A549 (cell line): ENCODE measurements around the gene PPP4R3B. TPM values are rescaled to one million over a fixed set of nuclear protein-coding genes. Genes with fewer than 3 reads are reported as not detected.

Experiments used
- ATAC-seq, 2 experiments: fragments of 200-7000 bp in 1 of 2; fragments of >200 bp in 1 of 2; cut with Nextera tagmentation in 1 of 2; cut with Tn5 transposase in 1 of 2; 3 replicates each; pipeline versions ENCODE4 v1.8.0 to v1.9.1; 2018 to 2020; ENCODE audit warnings: mild to moderate bottlenecking in 1 of 2, moderate library complexity in 1 of 2
- CTCF ChIA-PET: fragments of 300-600 bp; sonication (Branson Sonifier 250); formaldehyde crosslinking; extraction: SDS; loops from one replicate; lab custom pipeline; 2021; ENCODE audit warnings: antibody characterized with exemption, inconsistent platforms; lab: Yijun Ruan, JAX
- POLR2A ChIA-PET: fragments of 350-600 bp; formaldehyde crosslinking; extraction: SDS; loops from one replicate; lab custom pipeline; 2021; ENCODE audit warnings: antibody characterized with exemption, inconsistent platforms; lab: Yijun Ruan, JAX
- DNase-seq, 2 experiments: peaks; one replicate each; pipeline versions ENCODE4 v3.0.0 to v3.0.0-alpha.2; 2011 to 2016; ENCODE audit warnings: low read depth in 1 of 2, low spot score in 1 of 2
- FAIRE-seq: peaks from 2 replicates; lab custom pipeline; 2011; peaks lifted over from hg19 to GRCh38; lab: Jason Lieb, UNC
- H3K27ac ChIP-seq, 2 experiments: fragments of >200 bp; sonication (Bioruptor Twin); formaldehyde crosslinking; 3 replicates each; pipeline ENCODE4 v1.5.1; 2016 to 2017
- H3K4me1 ChIP-seq: fragments of >200 bp; sonication (Bioruptor Twin); formaldehyde crosslinking; 3 replicates; pipeline ENCODE4 v1.6.1; 2016
- H3K4me2 ChIP-seq: fragments of >200 bp; sonication (Bioruptor Twin); formaldehyde crosslinking; 3 replicates; pipeline ENCODE4 v1.6.1; 2016
- H3K4me3 ChIP-seq: fragments of >200 bp; sonication (Bioruptor Twin); formaldehyde crosslinking; 3 replicates; pipeline ENCODE4 v1.5.1; 2016
- H3K9me3 ChIP-seq: fragments of >200 bp; sonication (Bioruptor Twin); formaldehyde crosslinking; 3 replicates; pipeline ENCODE4 v1.6.1; 2016
- CBX8 ChIP-seq: fragments of 200-600 bp; sonication (generic); IDR thresholded peaks from 2 replicates; pipeline ENCODE4 v1.6.1; 2016
- CEBPB ChIP-seq, 2 experiments: fragments of >200 bp in 1 of 2; sonication (Bioruptor Twin) in 1 of 2; formaldehyde crosslinking in 1 of 2; IDR thresholded peaks; 2 replicates each; pipeline ENCODE4 v1.6.1; 2012 to 2016
- CHD2 ChIP-seq: fragments of 150-350 bp; IDR thresholded peaks from 2 replicates; pipeline ENCODE4 v1.6.1; 2014; ENCODE audit warnings: low read length; ENCODE audit not compliant: partially characterized antibody
- CHD4 ChIP-seq: fragments of 200-600 bp; sonication (generic); IDR thresholded peaks from 2 replicates; pipeline ENCODE4 v1.6.1; 2016; ENCODE audit warnings: antibody characterized with exemption, mild to moderate bottlenecking, borderline replicate concordance
- EHMT2 ChIP-seq: fragments of 200-600 bp; sonication (generic); IDR thresholded peaks from 2 replicates; pipeline ENCODE4 v1.6.1; 2016; ENCODE audit warnings: antibody characterized with exemption, low read depth, mild to moderate bottlenecking, moderate library complexity
- ESRRA ChIP-seq: fragments of 150-350 bp; IDR thresholded peaks from 2 replicates; pipeline ENCODE4 v1.6.1; 2014; ENCODE audit warnings: mild to moderate bottlenecking, low read length, borderline replicate concordance
- FOSL2 ChIP-seq, 2 experiments: fragments of 450-650 bp in 1 of 2; fragments of >200 bp in 1 of 2; sonication (Bioruptor Twin) in 1 of 2; formaldehyde crosslinking; IDR thresholded peaks; 2 replicates each; pipeline versions ENCODE4 v1.5.0 to v1.6.1; 2016 to 2020; ENCODE audit warnings: mild to moderate bottlenecking in 1 of 2, moderate library complexity in 1 of 2
- FOXS1 ChIP-seq: fragments of 250-450 bp; sonication (Bioruptor Pico); IDR thresholded peaks from 2 replicates; pipeline ENCODE4 v1.5.0; 2020; ENCODE audit warnings: mild to moderate bottlenecking, moderate library complexity
- GATA3 ChIP-seq: IDR thresholded peaks from 2 replicates; pipeline ENCODE4 v1.6.1; 2012; ENCODE audit warnings: borderline replicate concordance
- HEYL ChIP-seq: fragments of 250-450 bp; sonication (Bioruptor Pico); IDR thresholded peaks from 2 replicates; pipeline ENCODE4 v1.8.0; 2021; ENCODE audit warnings: mild to moderate bottlenecking, moderate library complexity
- HOXA7 ChIP-seq: fragments of 250-450 bp; sonication (Bioruptor Pico); IDR thresholded peaks from 2 replicates; pipeline ENCODE4 v1.5.0; 2020; ENCODE audit warnings: mild to moderate bottlenecking, moderate library complexity
- MAFK ChIP-seq: fragments of 450-650 bp; IDR thresholded peaks from 2 replicates; pipeline ENCODE4 v1.6.1; 2014; ENCODE audit not compliant: partially characterized antibody
- MAX ChIP-seq: IDR thresholded peaks from 2 replicates; pipeline ENCODE4 v1.6.1; 2012
- MAZ ChIP-seq: fragments of 150-350 bp; IDR thresholded peaks from 2 replicates; pipeline ENCODE4 v1.6.1; 2014; ENCODE audit warnings: antibody characterized with exemption, low read depth, low read length, borderline replicate concordance
- NR3C1 ChIP-seq: fragments of >200 bp; sonication (Bioruptor Twin); formaldehyde crosslinking; IDR thresholded peaks from 3 replicates; pipeline ENCODE4 v1.6.1; 2017
- PHF8 ChIP-seq: fragments of 200-600 bp; sonication (generic); IDR thresholded peaks from 2 replicates; pipeline ENCODE4 v1.6.1; 2016; ENCODE audit warnings: low read depth, mild to moderate bottlenecking, antibody characterized with exemption, moderate library complexity, borderline replicate concordance
- POLR2A ChIP-seq: IDR thresholded peaks from 2 replicates; pipeline ENCODE4 v1.6.1; 2012; ENCODE audit warnings: mild to moderate bottlenecking, low read length
- RAD21 ChIP-seq, 2 experiments: fragments of >200 bp in 1 of 2; sonication (Bioruptor Twin) in 1 of 2; formaldehyde crosslinking in 1 of 2; IDR thresholded peaks in 1 of 2; conservative IDR thresholded peaks in 1 of 2; 2 replicates in 1 of 2; 3 replicates in 1 of 2; pipeline ENCODE4 v1.6.1; 2012 to 2018; ENCODE audit warnings: inconsistent platforms in 1 of 2
- REST ChIP-seq: fragments of 200-600 bp; sonication (generic); IDR thresholded peaks from 2 replicates; pipeline ENCODE4 v1.6.1; 2016; ENCODE audit warnings: antibody characterized with exemption, mild to moderate bottlenecking, moderate library complexity
- SMC3 ChIP-seq: fragments of >200 bp; sonication (Bioruptor Twin); formaldehyde crosslinking; IDR thresholded peaks from 3 replicates; pipeline ENCODE4 v1.6.1; 2018; ENCODE audit warnings: inconsistent platforms
- TFCP2L1 ChIP-seq: fragments of 250-450 bp; sonication (Bioruptor Pico); IDR thresholded peaks from 2 replicates; pipeline ENCODE4 v1.5.0; 2021; ENCODE audit warnings: mild to moderate bottlenecking
- ZNF302 ChIP-seq: fragments of 250-450 bp; sonication (Bioruptor Pico); IDR thresholded peaks from 2 replicates; pipeline ENCODE4 v1.9.0; 2021; ENCODE audit warnings: inconsistent platforms, mild to moderate bottlenecking, moderate library complexity
- WGBS: methylation state at CpG from one replicate; pipeline ENCODE4 v1.1.6; 2017; ENCODE audit errors: missing lambda C conversion rate; 5-methylcytosine and 5-hydroxymethylcytosine counted together
- polyA plus RNA-seq, 4 experiments: library from polyadenylated mRNA; depleted of rRNA in 3 of 4; stranded (reverse); fragments of >200 nt; fragmentation: RNase III in 1 of 4; extraction: RNeasy Plus Mini Kit Qiagen cat#74134 plus additional on column Dnase treatment in 1 of 4; gene quantifications; 2 replicates in 3 of 4; 3 replicates in 1 of 4; pipeline ENCODE4 v1.2.3, GENCODE V29; 2011 to 2017
- TF ChIP-seq, protein P1 (sequence below): fragments of >200 bp; sonication (Bioruptor Twin); formaldehyde crosslinking; IDR thresholded peaks from 2 replicates; pipeline ENCODE4 v1.6.1; 2016
- TF ChIP-seq, protein P2 (sequence below): fragments of 450-650 bp; IDR thresholded peaks from 2 replicates; pipeline ENCODE4 v1.6.1; 2014; ENCODE audit warnings: antibody characterized with exemption
- TF ChIP-seq, protein P3 (sequence below): IDR thresholded peaks from 2 replicates; pipeline ENCODE4 v1.6.1; 2012
- TF ChIP-seq, protein P4 (sequence below): fragments of >200 bp; sonication (Bioruptor Twin); formaldehyde crosslinking; IDR thresholded peaks from 3 replicates; pipeline ENCODE4 v1.5.1; 2016

Gene PPP4R3B
- polyA plus RNA-seq, 2 of the 4 experiments (the other 2 are of a cell fraction) = 34.6 to 70.9 TPM

GRCh38 chr2:55627915-55628314 is 10.5 kb upstream of the PPP4R3B start:
- TF ChIP-seq CHD4 (no peak), NR3C1 (no peak), GATA3 (no peak), HOXA7 (CRISPR knock-in tag) (no peak), ESRRA (no peak), MAZ (no peak), MAFK (no peak), PHF8 (no peak), RAD21 (conservative IDR thresholded peaks at IDR 0.05 in 1 of 2, IDR thresholded peaks at IDR 0.05 in 1 of 2) (no peak), FOXS1 (CRISPR knock-in tag) (no peak)
- TF ChIP-seq, protein P1, sequence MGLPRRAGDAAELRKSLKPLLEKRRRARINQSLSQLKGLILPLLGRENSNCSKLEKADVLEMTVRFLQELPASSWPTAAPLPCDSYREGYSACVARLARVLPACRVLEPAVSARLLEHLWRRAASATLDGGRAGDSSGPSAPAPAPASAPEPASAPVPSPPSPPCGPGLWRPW = no peak
- TF ChIP-seq, protein P2, sequence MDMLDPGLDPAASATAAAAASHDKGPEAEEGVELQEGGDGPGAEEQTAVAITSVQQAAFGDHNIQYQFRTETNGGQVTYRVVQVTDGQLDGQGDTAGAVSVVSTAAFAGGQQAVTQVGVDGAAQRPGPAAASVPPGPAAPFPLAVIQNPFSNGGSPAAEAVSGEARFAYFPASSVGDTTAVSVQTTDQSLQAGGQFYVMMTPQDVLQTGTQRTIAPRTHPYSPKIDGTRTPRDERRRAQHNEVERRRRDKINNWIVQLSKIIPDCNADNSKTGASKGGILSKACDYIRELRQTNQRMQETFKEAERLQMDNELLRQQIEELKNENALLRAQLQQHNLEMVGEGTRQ = no peak
- DNase-seq = no peak
- Histone ChIP-seq H3K27ac (no peak overlapping the region), H3K4me3 (no peak overlapping the region), H3K4me2 (no peak overlapping the region), H3K9me3 (no peaks in the 10 kb centered on the region), H3K4me1 (no peaks in the 10 kb centered on the region)
- no peak for ATAC-seq
- 85% methylated on average over 1 of the region's 1 CpG for WGBS
- ChIA-PET CTCF (no interaction called here), POLR2A (no interaction called here)
- no peak for FAIRE-seq

- no peak for ATAC-seq
- Histone ChIP-seq H3K27ac (no peak overlapping the region), H3K4me3 (no peak overlapping the region), H3K4me1 (peaks cover 13% of the 10 kb centered on the region), H3K4me2 (no peak overlapping the region), H3K9me3 (no peaks in the 10 kb centered on the region)
- ChIA-PET POLR2A (no interaction called here), CTCF (interaction anchor here (0.6 kb wide), 1 partner anchor 52 kb away, joined by 3 read pairs; no protein-coding TSS in a partner anchor)
- 86% methylated on average over 7 of the region's 7 CpGs for WGBS
- TF ChIP-seq CEBPB (IDR thresholded peaks at IDR 0.05) (no peak), CBX8 (no peak)
- DNase-seq = no peak
- no peak for FAIRE-seq
Observed at GRCh38 chr2:55621802-55622201, 4.4 kb upstream of the PPP4R3B start.

DNA sequence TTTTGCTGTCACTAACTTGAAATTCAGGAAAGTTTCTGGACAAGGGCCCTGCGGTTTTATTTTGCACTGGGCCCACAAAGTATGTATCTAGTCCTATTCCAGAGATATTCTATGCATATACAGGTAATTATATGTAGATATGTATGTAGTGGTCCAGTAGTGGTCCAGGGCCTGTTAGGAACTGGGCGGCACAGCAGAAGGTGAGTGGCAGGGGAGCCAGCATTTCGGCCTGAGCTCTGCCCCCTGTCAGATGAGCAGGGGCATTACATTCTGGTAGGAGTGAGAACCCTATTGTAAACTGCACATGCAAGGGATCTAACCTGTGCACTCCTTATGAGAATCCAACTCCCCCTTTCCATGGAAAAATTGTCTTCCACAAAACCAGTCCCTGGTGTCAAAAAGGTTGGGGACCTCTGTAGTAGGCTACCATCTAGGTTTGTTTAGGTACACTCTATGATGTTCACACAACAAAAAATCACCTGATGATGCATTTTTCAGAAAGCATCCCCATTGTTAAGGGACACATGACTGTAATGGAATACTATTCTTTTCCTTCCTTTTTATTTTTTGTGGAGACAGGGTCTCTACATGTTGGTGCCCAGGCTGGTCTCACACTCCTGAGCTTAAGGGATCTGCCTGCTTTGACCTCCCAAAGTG is 2.8 kb upstream of the PPP4R3B start:
- no peaks in the 10 kb centered on the region for H3K9me3 ChIP-seq
- ATAC-seq (peak; percentile 22 to 23; a peak in 3 of 6 replicates), DNase-seq (peak in 1 of 2 experiments; percentile 62), FAIRE-seq (no peak)
- H3K4me3 ChIP-seq = no peak overlapping the region
- ChIA-PET POLR2A (no interaction called here), CTCF (interaction anchor here (0.8 to 1.4 kb wide), 6 partner anchors 9 to 115 kb away, joined by 3 to 4 read pairs (median 3); no protein-coding TSS in a partner anchor)
- no peak overlapping the region for H3K27ac ChIP-seq
- peak overlapping the region; percentile 41; the same call in 1 of the 3 replicates for H3K4me2 ChIP-seq
- WGBS = 54% methylated on average over 3 of the region's 3 CpGs
- peaks cover 16% of the 10 kb centered on the region for H3K4me1 ChIP-seq
- TF ChIP-seq CHD2 = no peak
- TF ChIP-seq ZNF302 (CRISPR knock-in tag) = no peak
- TF ChIP-seq PHF8 = no peak
- TF ChIP-seq POLR2A = no peak
- TF ChIP-seq EHMT2 = no peak
- no peak for TF ChIP-seq MAX
- TF ChIP-seq RAD21 (conservative IDR thresholded peaks at IDR 0.05 in 1 of 2, IDR thresholded peaks at IDR 0.05 in 1 of 2) = 0 out of 5 replicates have a peak, but pooled peaks have one; percentile 15 to 30
- 0 out of 3 replicates have a peak, but pooled peaks have one; percentile 27 for TF ChIP-seq SMC3
- TF ChIP-seq HEYL (CRISPR knock-in tag) = no peak
- TF ChIP-seq TFCP2L1 (CRISPR knock-in tag) = no peak
- TF ChIP-seq, protein P3, sequence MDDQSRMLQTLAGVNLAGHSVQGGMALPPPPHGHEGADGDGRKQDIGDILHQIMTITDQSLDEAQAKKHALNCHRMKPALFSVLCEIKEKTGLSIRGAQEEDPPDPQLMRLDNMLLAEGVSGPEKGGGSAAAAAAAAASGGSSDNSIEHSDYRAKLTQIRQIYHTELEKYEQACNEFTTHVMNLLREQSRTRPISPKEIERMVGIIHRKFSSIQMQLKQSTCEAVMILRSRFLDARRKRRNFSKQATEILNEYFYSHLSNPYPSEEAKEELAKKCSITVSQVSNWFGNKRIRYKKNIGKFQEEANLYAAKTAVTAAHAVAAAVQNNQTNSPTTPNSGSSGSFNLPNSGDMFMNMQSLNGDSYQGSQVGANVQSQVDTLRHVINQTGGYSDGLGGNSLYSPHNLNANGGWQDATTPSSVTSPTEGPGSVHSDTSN = no peak
- no peak for TF ChIP-seq FOSL2 (IDR thresholded peaks at IDR 0.05)
- no peak for TF ChIP-seq FOSL2 (CRISPR knock-in tag; IDR thresholded peaks at IDR 0.05)
- TF ChIP-seq, protein P4, sequence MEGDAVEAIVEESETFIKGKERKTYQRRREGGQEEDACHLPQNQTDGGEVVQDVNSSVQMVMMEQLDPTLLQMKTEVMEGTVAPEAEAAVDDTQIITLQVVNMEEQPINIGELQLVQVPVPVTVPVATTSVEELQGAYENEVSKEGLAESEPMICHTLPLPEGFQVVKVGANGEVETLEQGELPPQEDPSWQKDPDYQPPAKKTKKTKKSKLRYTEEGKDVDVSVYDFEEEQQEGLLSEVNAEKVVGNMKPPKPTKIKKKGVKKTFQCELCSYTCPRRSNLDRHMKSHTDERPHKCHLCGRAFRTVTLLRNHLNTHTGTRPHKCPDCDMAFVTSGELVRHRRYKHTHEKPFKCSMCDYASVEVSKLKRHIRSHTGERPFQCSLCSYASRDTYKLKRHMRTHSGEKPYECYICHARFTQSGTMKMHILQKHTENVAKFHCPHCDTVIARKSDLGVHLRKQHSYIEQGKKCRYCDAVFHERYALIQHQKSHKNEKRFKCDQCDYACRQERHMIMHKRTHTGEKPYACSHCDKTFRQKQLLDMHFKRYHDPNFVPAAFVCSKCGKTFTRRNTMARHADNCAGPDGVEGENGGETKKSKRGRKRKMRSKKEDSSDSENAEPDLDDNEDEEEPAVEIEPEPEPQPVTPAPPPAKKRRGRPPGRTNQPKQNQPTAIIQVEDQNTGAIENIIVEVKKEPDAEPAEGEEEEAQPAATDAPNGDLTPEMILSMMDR = peak; percentile 41
- no peak for TF ChIP-seq NR3C1
- no peak for TF ChIP-seq REST
